H1 (cell line): ENCODE data around the gene TCF21.

Experiments
- CREB1 ChIP-seq: IDR thresholded peaks from 2 replicates; pipeline ENCODE4 v1.6.1; 2012; ENCODE audit warnings: inconsistent platforms
- TF ChIP-seq, protein P1 (sequence below), 3 experiments: IDR thresholded peaks; 1 replicate in 2 of 3; 2 replicates in 1 of 3; pipeline versions ENCODE4 v1.5.1 to v1.6.1; 2011; ENCODE audit warnings: low read length in 3 of 3, mild to moderate bottlenecking in 3 of 3, inconsistent platforms in 2 of 3, low read depth in 1 of 3, moderate library complexity in 1 of 3; ENCODE audit not compliant: insufficient read depth in 1 of 3; ENCODE audit errors: control extremely low read depth in 1 of 3

GRCh38 chr6:133886104-133886775, 2.7 kb upstream of the TCF21 start:
- no peak for TF ChIP-seq CREB1
- TF ChIP-seq, protein P1, sequence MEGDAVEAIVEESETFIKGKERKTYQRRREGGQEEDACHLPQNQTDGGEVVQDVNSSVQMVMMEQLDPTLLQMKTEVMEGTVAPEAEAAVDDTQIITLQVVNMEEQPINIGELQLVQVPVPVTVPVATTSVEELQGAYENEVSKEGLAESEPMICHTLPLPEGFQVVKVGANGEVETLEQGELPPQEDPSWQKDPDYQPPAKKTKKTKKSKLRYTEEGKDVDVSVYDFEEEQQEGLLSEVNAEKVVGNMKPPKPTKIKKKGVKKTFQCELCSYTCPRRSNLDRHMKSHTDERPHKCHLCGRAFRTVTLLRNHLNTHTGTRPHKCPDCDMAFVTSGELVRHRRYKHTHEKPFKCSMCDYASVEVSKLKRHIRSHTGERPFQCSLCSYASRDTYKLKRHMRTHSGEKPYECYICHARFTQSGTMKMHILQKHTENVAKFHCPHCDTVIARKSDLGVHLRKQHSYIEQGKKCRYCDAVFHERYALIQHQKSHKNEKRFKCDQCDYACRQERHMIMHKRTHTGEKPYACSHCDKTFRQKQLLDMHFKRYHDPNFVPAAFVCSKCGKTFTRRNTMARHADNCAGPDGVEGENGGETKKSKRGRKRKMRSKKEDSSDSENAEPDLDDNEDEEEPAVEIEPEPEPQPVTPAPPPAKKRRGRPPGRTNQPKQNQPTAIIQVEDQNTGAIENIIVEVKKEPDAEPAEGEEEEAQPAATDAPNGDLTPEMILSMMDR (IDR thresholded peaks at IDR 0.05; ENCODE audit: control extremely low read depth in 1 of 3, insufficient read depth in 1 of 3, low read depth in 1 of 3, low read length in 3 of 3) = no peak
